Keratinocyte (primary cell): ENCODE data around the gene GRPEL1. TPM values are rescaled to one million over a fixed set of nuclear protein-coding genes. Genes with fewer than 3 reads are reported as not detected.

Experiments used
- DNase-seq: peaks from one replicate; pipeline ENCODE4 v3.0.0-alpha.2; 2011; ENCODE audit warnings: low read depth, missing footprints, low spot score
- FAIRE-seq: peaks from 2 replicates; lab custom pipeline; 2011; peaks lifted over from hg19 to GRCh38; lab: Jason Lieb, UNC
- H2AFZ ChIP-seq: 2 replicates; pipeline ENCODE4 v1.6.0; 2012; ENCODE audit warnings: low read length, control low read depth, inconsistent platforms; ENCODE audit not compliant: control insufficient read depth
- H3K27ac ChIP-seq: 2 replicates; pipeline ENCODE4 v1.5.1; 2011; ENCODE audit warnings: low read length; ENCODE audit not compliant: control insufficient read depth, insufficient read depth
- H3K27me3 ChIP-seq: 3 replicates; pipeline ENCODE4 v1.6.0; 2011; ENCODE audit warnings: low read length; ENCODE audit not compliant: control insufficient read depth, insufficient read depth; ENCODE audit errors: extremely low read depth
- H3K36me3 ChIP-seq, 2 experiments: 2 replicates in 1 of 2; 3 replicates in 1 of 2; pipeline ENCODE4 v1.5.1; 2011; ENCODE audit warnings: low read length in 2 of 2, mild to moderate bottlenecking in 1 of 2; ENCODE audit not compliant: control insufficient read depth in 2 of 2, insufficient read depth in 2 of 2; ENCODE audit errors: extremely low read depth in 1 of 2
- H3K4me1 ChIP-seq: 3 replicates; pipeline ENCODE4 v1.5.1; 2011; ENCODE audit warnings: low read length; ENCODE audit not compliant: control insufficient read depth, insufficient read depth; ENCODE audit errors: extremely low read depth
- H3K4me2 ChIP-seq: 3 replicates; pipeline ENCODE4 v1.6.0; 2011; ENCODE audit warnings: low read depth, low read length; ENCODE audit not compliant: control insufficient read depth, insufficient read depth; ENCODE audit errors: extremely low read depth
- H3K4me3 ChIP-seq, 3 experiments: fragments of 200-600 bp in 1 of 3; sonication (generic) in 1 of 3; 2 replicates in 2 of 3; 3 replicates in 1 of 3; pipeline ENCODE4 v1.5.1; 2011 to 2016; ENCODE audit warnings: low read length in 3 of 3, mild to moderate bottlenecking in 3 of 3, control low read depth in 2 of 3, inconsistent platforms in 1 of 3, low read depth in 1 of 3, mixed read lengths in 1 of 3, mixed run types in 1 of 3, moderate library complexity in 1 of 3; ENCODE audit not compliant: control insufficient read depth in 2 of 3, insufficient read depth in 2 of 3; ENCODE audit errors: extremely low read depth in 1 of 3
- H3K79me2 ChIP-seq: 2 replicates; pipeline ENCODE4 v1.6.0; 2012; ENCODE audit warnings: low read length; ENCODE audit not compliant: control insufficient read depth, insufficient read depth
- H3K9ac ChIP-seq: 3 replicates; pipeline ENCODE4 v1.6.0; 2011; ENCODE audit warnings: low read length; ENCODE audit not compliant: control insufficient read depth, insufficient read depth; ENCODE audit errors: extremely low read depth
- H3K9me1 ChIP-seq: 3 replicates; pipeline ENCODE4 v1.6.0; 2011; ENCODE audit warnings: low read length; ENCODE audit not compliant: control insufficient read depth, insufficient read depth; ENCODE audit errors: extremely low read depth
- H3K9me3 ChIP-seq: 2 replicates; pipeline ENCODE4 v1.5.1; 2012; ENCODE audit warnings: low read depth, low read length; ENCODE audit not compliant: control insufficient read depth
- H4K20me1 ChIP-seq: 3 replicates; pipeline ENCODE4 v1.6.0; 2011; ENCODE audit warnings: low read length; ENCODE audit not compliant: control insufficient read depth, insufficient read depth; ENCODE audit errors: extremely low read depth
- EZH2 ChIP-seq: IDR thresholded peaks from one replicate; pipeline ENCODE4 v1.6.1; 2012; ENCODE audit warnings: inconsistent platforms, mild to moderate bottlenecking, low read length, moderate library complexity
- dilution Hi-C: fragments of 300-500 bp; cut with MboI; formaldehyde crosslinking; loops from one replicate; pipeline ENCODE4 v1.7.0; 2020; ENCODE audit warnings: low sequenced_read_pairs; ENCODE audit not compliant: extremely low pct_ligation_motif_present
- polyA plus RNA-seq, 5 experiments: library from polyadenylated mRNA; depleted of rRNA in 3 of 5; stranded (reverse) in 3 of 5; stranded (forward) in 1 of 5; unstranded in 1 of 5; fragments of >200 nt; gene quantifications; 1 replicate in 1 of 5; 2 replicates in 3 of 5; 3 replicates in 1 of 5; pipeline versions ENCODE4 v1.2.1 to v1.2.3, GENCODE V29; 2011 to 2012; ENCODE audit warnings: missing spikeins in 2 of 5, low read depth in 1 of 5, low replicate concordance in 1 of 5
- TF ChIP-seq, protein P1 (sequence below), 3 experiments: IDR thresholded peaks in 1 of 3; conservative IDR thresholded peaks in 1 of 3; optimal IDR thresholded peaks in 1 of 3; 2 replicates in 2 of 3; 3 replicates in 1 of 3; pipeline versions ENCODE3 to v1.5.1; 2011; ENCODE audit warnings: low read length in 3 of 3, mild to moderate bottlenecking in 3 of 3, moderate library complexity in 2 of 3, control low read depth in 1 of 3, inconsistent platforms in 1 of 3; ENCODE audit not compliant: insufficient read depth in 2 of 3; ENCODE audit errors: extremely low read depth in 1 of 3

Gene GRPEL1
- polyA plus RNA-seq, 1 donor (not counting 4 experiments of a cell fraction or from before 2014, with no cell fraction given) = 59.1 TPM

DNA sequence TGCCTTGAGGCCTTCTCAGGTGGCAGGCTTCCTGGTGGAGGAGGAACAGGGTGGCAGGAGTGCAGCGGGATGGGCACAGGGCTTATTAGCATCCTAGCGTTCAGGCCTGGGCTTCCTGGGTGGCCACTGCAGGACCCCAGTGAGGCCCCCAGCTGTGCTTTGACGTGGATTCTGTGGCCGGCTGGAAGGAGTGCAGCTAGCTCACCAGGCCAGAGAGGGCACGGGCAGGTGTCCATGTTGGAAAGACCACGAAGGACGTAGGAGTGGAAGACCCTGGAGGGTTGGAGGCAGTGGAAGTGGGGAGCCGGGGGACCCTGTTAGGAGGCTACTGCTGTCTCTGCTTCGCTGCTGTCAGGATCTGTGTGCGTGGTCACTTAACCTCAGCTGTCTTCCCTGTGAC lies 37.9 kb downstream of the GRPEL1 start:
- Histone ChIP-seq H3K4me1 (peaks cover 4% of the 10 kb centered on the region), H3K4me3 (no peak overlapping the region), H3K27me3 (no peaks in the 10 kb centered on the region), H3K79me2 (no peaks in the 10 kb centered on the region), H3K9me1 (no peaks in the 10 kb centered on the region), H3K36me3 (peaks cover 31 to 40% of the 10 kb centered on the region in 2 experiments), H3K9ac (no peak overlapping the region), H3K9me3 (no peaks in the 10 kb centered on the region), H3K27ac (no peak overlapping the region), H3K4me2 (no peak overlapping the region), H2AFZ (no peak overlapping the region), H4K20me1 (no peaks in the 10 kb centered on the region)
- dilution Hi-C loops = no loop called here
- FAIRE-seq = no peak
- no peak for TF ChIP-seq EZH2
- TF ChIP-seq, protein P1, sequence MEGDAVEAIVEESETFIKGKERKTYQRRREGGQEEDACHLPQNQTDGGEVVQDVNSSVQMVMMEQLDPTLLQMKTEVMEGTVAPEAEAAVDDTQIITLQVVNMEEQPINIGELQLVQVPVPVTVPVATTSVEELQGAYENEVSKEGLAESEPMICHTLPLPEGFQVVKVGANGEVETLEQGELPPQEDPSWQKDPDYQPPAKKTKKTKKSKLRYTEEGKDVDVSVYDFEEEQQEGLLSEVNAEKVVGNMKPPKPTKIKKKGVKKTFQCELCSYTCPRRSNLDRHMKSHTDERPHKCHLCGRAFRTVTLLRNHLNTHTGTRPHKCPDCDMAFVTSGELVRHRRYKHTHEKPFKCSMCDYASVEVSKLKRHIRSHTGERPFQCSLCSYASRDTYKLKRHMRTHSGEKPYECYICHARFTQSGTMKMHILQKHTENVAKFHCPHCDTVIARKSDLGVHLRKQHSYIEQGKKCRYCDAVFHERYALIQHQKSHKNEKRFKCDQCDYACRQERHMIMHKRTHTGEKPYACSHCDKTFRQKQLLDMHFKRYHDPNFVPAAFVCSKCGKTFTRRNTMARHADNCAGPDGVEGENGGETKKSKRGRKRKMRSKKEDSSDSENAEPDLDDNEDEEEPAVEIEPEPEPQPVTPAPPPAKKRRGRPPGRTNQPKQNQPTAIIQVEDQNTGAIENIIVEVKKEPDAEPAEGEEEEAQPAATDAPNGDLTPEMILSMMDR (optimal IDR thresholded peaks at IDR 0.05 in 1 of 3, IDR thresholded peaks at IDR 0.05 in 1 of 3, conservative IDR thresholded peaks at IDR 0.05 in 1 of 3; ENCODE audit: extremely low read depth in 1 of 3, insufficient read depth in 2 of 3, low read length in 3 of 3) = no peak
- DNase-seq = no peak

DNA sequence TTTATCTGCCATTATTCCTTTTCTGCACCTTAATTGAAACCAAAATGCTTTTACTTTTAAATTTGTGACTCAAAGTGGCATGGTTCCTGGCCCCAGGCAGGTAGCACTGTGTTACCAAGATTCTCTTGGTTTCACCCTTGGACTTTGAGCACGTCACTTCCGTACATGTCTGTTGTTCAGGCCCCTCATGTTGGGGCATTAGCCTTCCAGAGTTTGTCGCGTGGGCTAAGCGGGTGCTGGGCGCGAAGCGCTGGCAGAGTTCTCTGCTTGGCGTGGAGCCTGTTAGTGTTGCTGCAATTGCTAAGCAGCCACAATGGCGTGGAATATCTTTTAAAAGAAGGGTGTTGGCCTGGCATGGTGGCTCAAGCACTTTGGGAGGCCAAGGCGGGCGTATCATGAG lies 38.7 kb downstream of the GRPEL1 start:
- H3K27me3 ChIP-seq = no peaks in the 10 kb centered on the region
- H3K9me1 ChIP-seq = no peaks in the 10 kb centered on the region
- no peak overlapping the region for H3K4me2 ChIP-seq
- no peak for DNase-seq
- H3K27ac ChIP-seq = no peak overlapping the region
- dilution Hi-C loops = no loop called here
- H3K9me3 ChIP-seq = no peaks in the 10 kb centered on the region
- no peak overlapping the region for H3K9ac ChIP-seq
- no peaks in the 10 kb centered on the region for H3K4me1 ChIP-seq
- TF ChIP-seq EZH2 = no peak
- TF ChIP-seq, protein P1 (optimal IDR thresholded peaks at IDR 0.05 in 1 of 3, IDR thresholded peaks at IDR 0.05 in 1 of 3, conservative IDR thresholded peaks at IDR 0.05 in 1 of 3; ENCODE audit: extremely low read depth in 1 of 3, insufficient read depth in 2 of 3, low read length in 3 of 3) = no peak
- H3K79me2 ChIP-seq = no peaks in the 10 kb centered on the region
- H2AFZ ChIP-seq = no peak overlapping the region
- no peak overlapping the region for H3K4me3 ChIP-seq
- peaks cover 31 to 40% of the 10 kb centered on the region in 2 experiments for H3K36me3 ChIP-seq
- FAIRE-seq = no peak
- no peaks in the 10 kb centered on the region for H4K20me1 ChIP-seq
